Activated T-cell treated with anti-CD3 and anti-CD28 coated beads for 48 hours (primary cell): ENCODE data around the gene C3orf22.
"Not testable (repeated sequence)": the region's sequence is repeated elsewhere in the genome, so short reads cannot be mapped to it uniquely, and the experiment has no call there.

ENCODE experiments used
- DNase-seq: peaks from one replicate; pipeline ENCODE4 v3.0.0-alpha.2; 2020; ENCODE audit warnings: low read depth

C3orf22 gene

DNA sequence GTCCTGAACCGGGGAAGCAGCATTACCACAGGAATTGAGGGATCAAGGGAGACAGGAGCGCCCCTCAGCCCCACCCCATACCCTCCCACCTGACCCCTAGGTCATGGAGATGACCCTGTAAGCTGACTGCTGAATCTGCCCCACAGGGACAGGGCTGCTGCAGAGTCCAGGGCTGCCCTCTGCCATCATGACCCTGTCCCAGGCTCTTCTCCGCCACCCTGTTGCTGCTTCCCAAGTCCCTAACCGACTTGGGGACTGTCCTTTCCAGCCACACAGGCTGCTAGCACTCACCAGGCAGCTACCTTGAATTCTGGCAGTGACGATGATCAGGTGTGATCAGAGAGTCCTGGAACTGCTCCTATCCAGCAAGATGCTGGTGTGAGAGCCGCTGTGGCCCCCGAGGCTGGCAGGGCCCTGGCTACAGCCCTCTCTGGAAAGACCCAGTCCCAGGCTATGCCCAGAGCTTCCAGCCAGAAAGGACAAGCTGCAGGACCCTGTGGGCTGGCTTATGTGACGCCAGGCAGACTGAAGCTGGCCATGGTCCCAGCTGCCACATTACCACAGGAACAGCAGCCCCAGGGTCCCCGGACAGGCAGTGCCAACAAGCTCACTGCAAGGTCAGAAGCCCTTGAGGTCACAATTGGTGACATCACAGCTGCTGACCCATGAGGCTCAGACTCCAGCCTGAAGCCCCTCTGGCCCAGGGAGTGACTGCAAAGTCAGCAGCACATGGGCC is at the start of gene C3orf22:
C3orf22 (minus strand) TSS at position 597 of the 736 bp plus-strand sequence. CDS start 5,542 bp downstream, outside the sequence.
- DNase-seq: no peak

DNA sequence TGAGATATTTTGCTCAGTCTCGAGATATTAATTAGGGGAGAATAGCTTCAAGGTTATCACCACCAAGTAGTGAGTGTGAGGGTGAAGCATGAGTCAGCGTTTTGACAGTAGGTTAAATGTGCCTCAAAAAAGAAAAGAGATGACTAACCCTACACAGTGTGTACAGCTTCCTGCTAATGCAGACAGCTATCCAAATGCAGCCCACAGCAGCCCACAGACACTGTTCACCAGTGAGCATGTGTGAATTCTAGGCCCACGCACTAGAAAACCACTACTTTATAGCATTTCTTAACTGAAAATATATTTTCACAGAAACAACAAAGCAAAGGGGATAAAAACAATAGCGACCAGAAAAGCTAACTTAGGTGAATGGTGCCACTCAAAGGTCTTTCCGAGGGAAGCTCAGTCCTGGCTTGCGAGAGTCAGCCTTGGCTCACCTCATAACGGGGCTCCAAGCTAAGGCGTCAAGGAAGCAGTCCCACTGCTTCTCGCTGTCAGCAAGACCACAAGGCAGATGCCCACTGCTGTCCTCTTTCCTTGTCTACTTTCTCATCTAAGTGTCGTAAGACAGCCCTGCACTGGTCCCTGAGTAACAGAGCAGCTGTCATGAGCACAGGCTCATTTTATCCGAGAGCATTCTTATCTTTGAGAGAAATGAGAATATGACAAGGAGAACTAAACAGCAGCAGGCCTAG is 48.6 kb upstream of the C3orf22 start:
- DNase-seq: no peak

DNA sequence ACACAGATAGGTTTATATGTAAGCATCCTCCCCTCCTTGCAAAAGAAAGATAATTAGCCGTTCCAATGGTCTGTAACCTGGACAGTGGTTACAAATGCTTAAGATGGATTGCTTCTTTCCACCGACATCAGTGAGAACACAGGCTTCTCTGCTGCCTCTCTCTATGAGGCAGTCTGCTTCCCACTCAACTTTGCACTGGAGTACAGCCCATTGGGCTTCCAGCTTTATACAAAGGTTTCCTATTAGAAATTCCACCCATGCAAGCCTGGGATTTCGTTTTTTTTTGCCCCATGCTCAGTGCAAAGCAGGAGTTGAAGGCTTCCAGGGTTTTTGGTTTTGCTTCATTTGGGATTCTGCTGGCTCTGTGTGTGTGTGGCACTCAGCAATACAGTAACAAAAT is 47.3 kb upstream of the C3orf22 start:
- DNase-seq: no peak

DNA sequence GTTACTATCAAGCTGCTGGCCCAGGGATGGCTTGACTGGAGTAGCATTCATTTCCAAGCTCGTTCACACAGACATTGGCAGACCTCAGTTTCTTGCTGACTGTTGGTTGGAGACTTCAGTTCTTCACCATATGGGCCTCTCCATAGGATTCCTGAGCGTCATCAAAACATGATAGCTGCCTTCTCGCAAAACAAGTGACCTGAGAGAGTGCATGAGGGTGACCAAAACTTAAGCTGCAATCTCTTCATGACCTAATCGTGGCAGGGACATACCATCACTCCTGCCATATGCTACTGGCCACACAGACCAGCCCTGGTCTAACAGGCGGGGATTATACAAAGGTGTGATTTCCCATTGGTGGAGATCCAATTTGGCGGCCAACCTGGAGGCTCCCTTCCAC is 46.0 kb upstream of the C3orf22 start:
- DNase-seq: no peak

DNA sequence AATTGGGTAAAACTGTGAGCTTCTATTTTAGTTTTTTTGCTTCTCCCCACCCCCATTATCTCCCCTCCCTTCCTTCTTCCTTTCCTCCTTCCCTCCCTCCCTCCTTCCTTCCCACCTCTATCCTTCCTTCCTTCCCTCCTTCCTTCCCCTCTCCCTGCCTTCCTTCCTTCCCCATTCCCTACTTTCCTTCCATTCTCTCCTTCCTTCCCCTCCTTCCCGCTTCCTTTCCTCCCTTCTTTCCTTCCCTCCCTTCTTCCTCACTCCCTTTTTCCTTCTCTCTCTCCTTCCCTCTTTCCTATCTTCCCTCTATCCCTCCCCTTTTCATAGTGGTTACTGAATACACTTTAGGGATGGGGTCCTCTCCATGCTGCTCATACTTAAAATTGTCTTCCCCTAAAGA is 40.4 kb upstream of the C3orf22 start:
- no peak for DNase-seq

GRCh38 chr3:126595479-126595878 is 36.7 kb upstream of the C3orf22 start:
- DNase-seq: not testable (repeated sequence)

DNA sequence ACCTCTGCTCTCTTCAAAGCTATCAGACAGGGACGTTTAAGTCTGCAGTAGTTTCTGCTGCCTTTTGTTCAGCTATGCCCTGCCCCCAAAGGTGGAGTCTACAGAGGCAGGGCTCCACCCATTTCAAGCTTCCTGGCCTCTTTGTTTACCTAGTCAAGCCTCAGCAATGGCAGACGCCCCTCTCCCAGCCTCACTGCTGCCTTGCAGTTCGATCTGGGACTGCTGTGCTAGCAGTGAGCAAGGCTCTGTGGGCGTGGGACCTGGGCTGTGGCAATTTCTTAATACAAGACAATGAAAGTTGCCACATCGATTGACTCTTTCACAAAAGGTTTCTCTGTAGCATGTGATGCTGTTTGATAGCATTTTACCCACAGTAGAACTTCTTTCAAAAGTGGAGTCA is 32.8 kb upstream of the C3orf22 start:
- DNase-seq: not testable (repeated sequence)

DNA sequence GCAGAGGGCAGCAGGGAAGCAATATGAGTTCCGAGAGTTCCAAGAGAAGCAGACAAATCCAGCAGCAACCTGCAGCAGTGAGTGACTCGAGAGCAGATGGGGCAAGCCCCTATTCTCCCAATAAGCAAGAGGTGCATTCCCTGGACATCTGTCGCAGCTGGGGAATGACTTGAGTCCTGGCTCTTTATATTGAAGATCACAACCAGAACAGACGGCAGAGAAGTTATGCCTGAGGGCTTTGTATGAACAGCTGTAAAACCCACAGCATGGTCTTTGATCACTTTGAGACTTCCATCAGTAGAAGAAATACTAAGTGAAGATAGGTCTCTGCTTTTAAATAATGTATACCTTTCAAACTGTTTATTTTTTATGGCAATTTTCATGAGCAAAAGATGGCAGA is 23.6 kb upstream of the C3orf22 start:
- no peak for DNase-seq

DNA sequence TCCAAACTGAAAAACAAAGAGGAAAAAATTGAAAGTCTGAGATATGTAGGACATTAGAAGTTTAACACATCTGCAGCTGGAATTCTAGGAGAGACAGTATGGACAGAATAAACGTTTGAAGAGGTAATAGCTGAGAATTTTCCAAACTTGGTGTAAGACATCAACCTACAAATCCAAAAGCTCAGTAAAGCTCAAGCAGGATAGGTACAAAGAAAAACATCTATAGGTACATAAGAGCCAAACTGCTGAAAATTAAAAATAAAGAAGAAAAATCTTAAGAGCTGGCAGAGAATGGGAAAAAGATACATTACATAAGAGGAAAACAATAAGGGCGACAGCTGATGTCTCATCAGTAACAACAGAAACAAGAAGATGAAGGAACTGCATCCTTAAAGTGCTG is 22.8 kb upstream of the C3orf22 start:
- DNase-seq: no peak

DNA sequence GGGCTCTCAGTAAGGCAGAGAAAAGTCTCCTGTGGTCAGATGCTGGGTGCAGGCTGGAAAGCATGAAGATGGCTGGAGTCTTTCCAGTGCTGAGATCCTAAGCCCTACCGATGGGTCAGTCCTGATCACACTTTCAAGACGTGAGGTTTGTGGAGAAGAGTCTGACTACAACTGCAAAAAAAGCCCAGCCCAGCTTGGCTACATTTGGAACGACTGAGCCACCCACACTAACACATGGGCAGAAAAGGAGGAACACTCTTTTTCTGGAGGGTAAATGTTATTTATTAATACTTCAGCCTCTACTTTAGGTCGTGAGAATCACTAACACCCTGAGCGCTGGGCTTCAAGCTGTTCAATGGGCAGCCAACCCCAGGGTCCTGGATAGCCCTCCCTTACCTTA is 22.0 kb upstream of the C3orf22 start:
- DNase-seq: no peak

- DNase-seq: no peak
Measured at GRCh38 chr3:126578702-126579101, 20.0 kb upstream of the C3orf22 start.

DNA sequence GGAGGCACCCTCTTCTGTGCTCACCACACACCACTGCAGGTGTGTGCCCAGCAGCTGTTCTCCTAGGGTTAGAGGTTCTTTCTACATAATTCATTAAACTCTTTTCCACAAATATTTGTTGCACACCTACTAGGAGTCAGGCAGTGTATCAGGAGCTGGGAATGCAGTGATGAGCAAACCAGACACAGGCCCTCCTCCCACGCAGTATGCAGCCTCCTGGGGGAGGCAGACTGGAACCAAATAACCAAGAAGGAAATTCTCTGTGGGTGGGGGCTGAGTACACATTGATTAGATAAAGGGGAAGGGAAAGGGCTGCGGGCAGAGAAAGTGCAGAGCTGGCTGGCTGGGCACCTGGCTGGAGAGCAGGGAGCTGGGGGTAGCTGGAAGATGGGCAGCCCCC is 18.5 kb upstream of the C3orf22 start:
- no peak for DNase-seq

DNA sequence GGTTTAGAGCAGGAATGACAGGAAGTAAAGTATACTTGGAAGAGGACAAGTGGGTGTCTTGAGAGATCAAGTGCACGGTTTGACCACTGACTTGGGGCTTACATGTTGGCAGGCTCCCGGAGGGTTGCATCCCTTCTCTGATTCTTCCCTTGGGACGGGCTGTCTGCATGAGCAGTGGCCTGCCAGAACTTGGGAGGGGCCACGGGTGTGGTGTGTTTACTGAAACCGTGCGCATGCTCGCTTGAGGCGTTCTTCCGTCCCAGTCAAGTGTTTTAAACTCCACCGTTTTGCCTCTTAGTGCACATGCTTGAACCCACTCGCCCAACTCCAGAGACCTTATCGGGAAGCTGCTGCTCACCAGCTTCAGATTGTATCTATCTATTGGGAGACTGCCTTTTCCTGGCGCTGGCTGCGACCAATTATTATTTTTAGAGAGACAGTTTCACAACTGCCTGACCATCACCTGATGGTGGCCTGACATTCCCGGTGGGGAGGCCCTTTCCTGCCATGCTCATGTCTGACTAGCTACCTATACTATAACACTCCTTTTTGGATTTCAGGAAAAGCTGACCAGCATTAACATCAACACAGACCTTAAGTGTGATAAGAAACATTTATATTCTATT is 14.9 kb upstream of the C3orf22 start:
- no peak for DNase-seq

DNA sequence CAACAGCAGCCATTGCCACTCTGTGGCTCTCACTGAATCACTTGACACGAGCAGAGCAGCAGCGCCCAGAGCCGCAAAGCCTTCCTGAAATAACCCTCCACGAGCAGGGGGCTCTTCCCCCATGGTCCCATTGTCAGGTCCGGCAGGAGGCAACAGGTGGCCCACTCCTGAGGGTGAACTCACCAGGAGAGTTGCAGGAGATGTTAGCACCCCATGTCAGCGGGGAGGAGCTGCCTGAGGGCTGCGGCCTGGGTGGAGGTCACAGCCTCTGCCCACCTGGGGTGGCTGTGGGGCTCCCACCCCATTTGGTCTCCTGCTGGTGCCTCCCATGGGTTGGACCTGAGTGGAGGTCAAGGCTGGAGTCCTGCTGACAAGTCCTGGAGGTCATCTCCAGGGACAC is 12.3 kb upstream of the C3orf22 start:
- DNase-seq: no peak

DNA sequence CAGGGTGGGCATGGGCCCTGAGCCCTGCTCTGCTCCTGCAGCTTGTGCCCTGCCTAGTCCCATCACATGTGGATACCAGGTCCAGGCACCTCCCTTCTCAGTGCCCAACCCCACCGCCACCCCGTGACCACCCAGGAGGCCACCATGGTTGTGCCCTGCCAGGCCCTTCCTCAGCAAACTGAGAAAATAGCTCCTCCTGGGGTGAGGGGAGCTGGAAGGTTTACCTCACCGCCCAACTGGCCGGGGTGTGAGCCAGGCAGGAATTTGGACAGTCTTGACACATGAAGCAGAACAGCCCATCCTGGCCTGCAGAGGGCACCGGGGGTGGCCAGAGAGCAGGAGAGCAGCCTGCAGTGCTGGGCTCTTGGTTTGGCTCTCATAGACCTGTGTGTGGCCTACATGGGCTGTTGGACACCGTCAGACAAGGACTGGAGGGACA is 11.4 kb upstream of the C3orf22 start:
- no peak for DNase-seq

DNA sequence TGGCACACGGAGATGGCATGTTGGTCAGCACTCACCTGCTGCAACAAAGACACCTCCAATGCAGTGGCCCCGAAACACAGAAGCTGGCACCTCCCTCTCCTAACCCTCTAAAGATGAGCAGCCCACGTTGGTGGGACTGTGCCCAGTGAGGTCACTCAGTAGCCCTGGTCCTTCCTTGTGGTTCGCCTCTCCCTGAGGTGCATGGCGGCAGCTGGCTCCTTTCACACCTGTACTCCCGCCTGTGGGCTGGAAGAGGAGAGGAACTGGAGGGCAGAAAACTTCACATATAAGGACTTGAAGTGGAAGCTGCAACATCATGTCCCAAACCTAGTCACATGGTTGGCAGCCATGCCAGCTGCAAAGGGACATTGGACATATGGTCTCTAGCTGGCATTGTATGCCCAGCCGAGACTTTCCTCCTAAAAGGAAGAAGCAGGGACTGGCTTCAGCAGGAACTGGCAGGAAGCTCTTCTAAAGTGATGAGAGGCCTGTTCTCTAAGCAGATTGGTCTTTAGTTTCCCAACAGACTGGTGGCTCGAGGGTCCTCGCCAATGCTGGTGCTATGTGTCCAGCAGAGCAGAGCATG is 10.8 kb upstream of the C3orf22 start:
- no peak for DNase-seq

GRCh38 chr3:126568776-126569342 is 10.1 kb upstream of the C3orf22 start:
- DNase-seq: no peak

GRCh38 chr3:126567696-126568438 is 9.1 kb upstream of the C3orf22 start:
- no peak for DNase-seq

GRCh38 chr3:126562737-126563276 is 4.1 kb upstream of the C3orf22 start:
- no peak for DNase-seq

GRCh38 chr3:126557761-126558160 is 971 bp downstream of the C3orf22 start:
- DNase-seq: no peak

DNA sequence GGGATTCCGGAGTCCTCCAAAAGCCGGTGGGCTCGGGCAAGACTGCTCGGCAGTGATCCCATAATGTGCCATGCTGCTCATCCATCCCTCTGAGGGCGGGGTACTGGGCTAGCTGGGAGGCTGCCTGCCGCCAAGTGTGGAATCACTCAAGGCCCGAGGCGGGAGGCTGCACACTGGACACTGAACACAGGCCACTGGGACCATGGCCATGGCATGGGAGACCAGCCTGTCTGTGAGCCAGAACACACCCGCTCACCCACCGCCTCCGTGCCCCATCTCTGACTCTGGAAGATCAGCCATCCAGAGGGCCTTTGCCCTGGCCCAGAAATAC is 1.4 kb downstream of the C3orf22 start:
- DNase-seq: no peak
